PC-3 (cell line): ENCODE results near the gene LRRC59. TPM values are rescaled to one million over a fixed set of nuclear protein-coding genes. Genes with fewer than 3 reads are reported as not detected.

ENCODE experiments used
- ATAC-seq: fragments of 200-7000 bp; cut with Tn5 transposase; 2 replicates; pipeline ENCODE4 v1.9.1; 2020; ENCODE audit warnings: mild to moderate bottlenecking, moderate library complexity
- BruUV-seq: library from RNA; stranded (reverse); fragments of 400-500 nt; replicated peaks from 2 replicates; lab custom pipeline; 2021; lab: Mats Ljungman, UMichigan
- CTCF ChIA-PET: fragments of 300-600 bp; sonication (Branson Sonifier 250); formaldehyde crosslinking; loops from one replicate; lab custom pipeline; 2022; ENCODE audit warnings: antibody characterized with exemption; lab: Charles Lee
- POLR2A ChIA-PET: fragments of 300-600 bp; sonication (Branson Sonifier 250); formaldehyde crosslinking; loops from one replicate; lab custom pipeline; 2022; ENCODE audit warnings: antibody characterized with exemption; ENCODE audit not compliant: unreplicated experiment; lab: Charles Lee
- DNase-seq: peaks from one replicate; pipeline ENCODE4 v3.0.0-alpha.2; 2015
- H2AFZ ChIP-seq: fragments of 300-600 bp; sonication (generic); 2 replicates; pipeline ENCODE4 v1.6.0; 2016; ENCODE audit warnings: antibody characterized with exemption, low read length
- H3F3A ChIP-seq: fragments of 300-600 bp; sonication (generic); one replicate; pipeline ENCODE4 v1.6.0; 2017; ENCODE audit warnings: antibody characterized with exemption, low read length, control low read depth, mild to moderate bottlenecking; ENCODE audit not compliant: unreplicated experiment
- H3K27ac ChIP-seq: fragments of 300-600 bp; sonication (generic); 2 replicates; pipeline ENCODE4 v1.5.1; 2016; ENCODE audit warnings: mild to moderate bottlenecking, low read length
- H3K27me3 ChIP-seq: fragments of 300-600 bp; sonication (generic); 2 replicates; pipeline ENCODE4 v1.6.1; 2016; ENCODE audit warnings: low read length, mixed read lengths
- H3K36me3 ChIP-seq: fragments of 300-600 bp; sonication (generic); 2 replicates; pipeline ENCODE4 v1.6.1; 2016; ENCODE audit warnings: low read depth, mixed run types, low read length, mixed read lengths
- H3K4me1 ChIP-seq: fragments of 300-600 bp; sonication (generic); 2 replicates; pipeline ENCODE4 v1.5.1; 2016; ENCODE audit warnings: low read length; ENCODE audit not compliant: insufficient read depth
- H3K4me2 ChIP-seq: fragments of 300-600 bp; sonication (generic); 2 replicates; pipeline ENCODE4 v1.6.0; 2016; ENCODE audit warnings: low read length
- H3K4me3 ChIP-seq: fragments of 300-600 bp; sonication (generic); 2 replicates; pipeline ENCODE4 v1.5.1; 2016; ENCODE audit warnings: mild to moderate bottlenecking, low read length, mixed read lengths
- H3K79me2 ChIP-seq: fragments of 300-600 bp; sonication (generic); 2 replicates; pipeline ENCODE4 v1.6.1; 2017; ENCODE audit warnings: low read length, mixed read lengths
- H3K9ac ChIP-seq: fragments of 300-600 bp; sonication (generic); 2 replicates; pipeline ENCODE4 v1.6.0; 2016; ENCODE audit warnings: mild to moderate bottlenecking, low read length
- H3K9me2 ChIP-seq: fragments of 300-600 bp; sonication (generic); replicated peaks from 2 replicates; pipeline ENCODE4 v1.6.1; 2016; ENCODE audit warnings: mixed run types, low read length, mixed read lengths
- H3K9me3 ChIP-seq: fragments of 300-600 bp; sonication (generic); 2 replicates; pipeline ENCODE4 v1.6.1; 2016; ENCODE audit warnings: low read length, mixed read lengths
- H4K20me1 ChIP-seq: fragments of 300-600 bp; sonication (generic); 2 replicates; pipeline ENCODE4 v1.6.1; 2016; ENCODE audit warnings: low read length, mixed read lengths
- CTCF ChIP-seq: fragments of 300-600 bp; sonication (generic); conservative IDR thresholded peaks from 2 replicates; pipeline ENCODE4 v1.5.1; 2017; ENCODE audit warnings: antibody characterized with exemption, low read depth, mild to moderate bottlenecking, low read length
- EZH2 ChIP-seq: fragments of 300-600 bp; sonication (generic); IDR thresholded peaks from one replicate; pipeline ENCODE4 v1.6.1; 2017; ENCODE audit warnings: antibody characterized with exemption, mild to moderate bottlenecking, low read length; ENCODE audit not compliant: unreplicated experiment
- EZH2phosphoT487 ChIP-seq: fragments of 300-600 bp; sonication (generic); IDR thresholded peaks from 2 replicates; pipeline ENCODE4 v1.6.1; 2018; ENCODE audit warnings: mild to moderate bottlenecking, antibody characterized with exemption, low read length, borderline replicate concordance
- intact Hi-C: fragments of 100-400 bp; cut with micrococcal nuclease; formaldehyde crosslinking; loops from 2 replicates; pipeline ENCODE4 v1.9.0; 2023
- total RNA-seq: library from RNA; depleted of rRNA; stranded (reverse); fragments of >200 nt; gene quantifications from 2 replicates; pipeline ENCODE4 v1.2.3, GENCODE V29; 2014

The LRRC59 gene
- total RNA-seq, 1 experiment from 2014 or later: 324 TPM

DNA sequence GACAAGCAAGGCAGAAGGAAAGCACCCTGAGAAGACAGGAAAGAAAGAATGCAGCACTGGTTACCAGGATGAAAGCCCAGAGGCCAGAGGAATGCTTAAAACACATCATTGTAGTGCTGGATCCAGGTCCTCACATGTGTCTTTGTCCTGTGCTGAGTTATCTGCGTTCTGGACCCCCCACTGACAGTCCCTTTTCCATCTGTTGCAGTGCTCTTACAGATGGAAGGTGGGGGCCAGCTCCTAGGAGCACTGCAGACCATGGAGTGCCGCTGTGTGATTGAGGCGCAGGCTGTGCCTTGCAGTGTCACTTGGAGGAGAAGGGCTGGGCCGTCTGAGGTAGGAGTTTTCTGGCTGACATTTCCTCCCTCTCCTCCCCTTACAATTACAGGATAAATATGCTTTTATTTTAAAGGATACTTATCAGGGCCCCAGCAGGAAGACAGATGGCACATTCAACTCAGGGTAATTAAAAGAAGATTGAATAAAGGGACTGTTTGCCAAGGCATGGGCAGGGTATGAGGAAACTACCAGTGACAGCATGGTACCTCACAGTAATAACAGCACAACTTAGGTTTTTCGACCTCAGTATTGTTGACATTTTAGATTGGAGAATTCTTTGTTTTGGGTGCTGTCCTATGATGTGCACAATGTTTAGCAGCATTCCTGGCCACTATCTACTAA, 21.3 kb downstream of the LRRC59 start:
- Histone ChIP-seq H3K9me2 (no peaks in the 10 kb centered on the region), H2AFZ (no peak overlapping the region), H3K9ac (no peak overlapping the region), H3K27me3 (no peaks in the 10 kb centered on the region), H3K36me3 (peaks cover 19% of the 10 kb centered on the region), H3K4me3 (no peak overlapping the region), H3K4me2 (no peak overlapping the region), H3K9me3 (no peaks in the 10 kb centered on the region), H3F3A (peaks cover 5% of the 10 kb centered on the region), H3K4me1 (peaks cover 14% of the 10 kb centered on the region), H4K20me1 (no peaks in the 10 kb centered on the region), H3K27ac (no peak overlapping the region), H3K79me2 (peaks cover 29% of the 10 kb centered on the region)
- TF ChIP-seq CTCF (no peak), EZH2phosphoT487 (no peak), EZH2 (no peak)
- no TSS peak for BruUV-seq
- intact Hi-C loops: no loop called here
- CTCF ChIA-PET: no interaction called here
- DNase-seq (no peak), ATAC-seq (no peak)
- POLR2A ChIA-PET: interaction anchor here (0.6 kb wide), 1 partner anchor 103 kb away, joined by 5 read pairs; no protein-coding TSS in a partner anchor

DNA sequence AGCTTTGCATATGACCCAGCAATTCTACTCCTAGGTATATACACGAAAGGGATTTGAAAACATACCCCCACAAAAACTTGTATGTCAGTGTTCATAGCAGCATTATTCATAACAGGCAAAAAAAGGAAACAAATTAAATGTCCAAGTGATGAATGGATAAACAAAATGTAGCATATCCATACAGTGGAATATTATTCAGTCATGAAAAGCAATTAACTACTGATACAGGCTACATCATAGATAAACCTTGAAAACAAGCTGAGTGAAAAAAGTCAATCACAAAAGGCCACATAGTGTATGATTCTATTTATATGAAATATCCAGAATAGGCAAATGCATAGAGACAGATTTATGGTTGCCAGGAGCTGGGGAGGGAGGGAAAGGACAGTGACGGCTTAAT, 23.6 kb downstream of the LRRC59 start:
- Histone ChIP-seq H3K9me2 (no peaks in the 10 kb centered on the region), H4K20me1 (no peaks in the 10 kb centered on the region), H3K4me1 (peaks cover 14% of the 10 kb centered on the region), H3F3A (peaks cover 5% of the 10 kb centered on the region), H3K9ac (peak overlapping the region; percentile 93), H3K27me3 (no peaks in the 10 kb centered on the region), H3K9me3 (no peaks in the 10 kb centered on the region), H3K27ac (peak overlapping the region; percentile 89), H2AFZ (peak overlapping the region; percentile 92), H3K79me2 (peaks cover 40% of the 10 kb centered on the region), H3K36me3 (peaks cover 27% of the 10 kb centered on the region), H3K4me3 (peak overlapping the region; percentile 88), H3K4me2 (peak overlapping the region; percentile 90)
- POLR2A ChIA-PET: interaction anchor here (0.6 kb wide), 1 partner anchor 741 kb away, joined by 12 read pairs; no protein-coding TSS in a partner anchor
- DNase-seq (no peak), ATAC-seq (no peak)
- CTCF ChIA-PET: interaction anchor here (0.6 kb wide), 1 partner anchor 503 kb away, joined by 3 read pairs; no protein-coding TSS in a partner anchor
- no TSS peak for BruUV-seq
- TF ChIP-seq EZH2phosphoT487 (no peak), CTCF (no peak), EZH2 (no peak)
- intact Hi-C loops: loop anchor here (2.0 kb wide), 1 partner anchor 17 kb away; no protein-coding TSS in a partner anchor
